HepG2 (cell line): ENCODE measurements around the gene CLK4. TPM values are rescaled to one million over a fixed set of nuclear protein-coding genes. Genes with fewer than 3 reads are reported as not detected.

Source experiments
- ATF2 ChIP-seq: sonication (generic); formaldehyde crosslinking; IDR thresholded peaks from 2 replicates; pipeline ENCODE4 v1.4.0; 2020; ENCODE audit warnings: missing genetic modification reagents
- CSRNP1 ChIP-seq: sonication (generic); formaldehyde crosslinking; IDR thresholded peaks from 2 replicates; pipeline ENCODE4 v1.8.1; 2023; ENCODE audit warnings: mild to moderate bottlenecking, missing genetic modification reagents
- EHMT2 ChIP-seq: fragments of 200-600 bp; sonication (generic); IDR thresholded peaks from 2 replicates; pipeline ENCODE4 v1.7.0; 2017; ENCODE audit warnings: antibody characterized with exemption, low read depth, low read length, borderline replicate concordance
- FOXK1 ChIP-seq: sonication (generic); formaldehyde crosslinking; IDR thresholded peaks from 2 replicates; pipeline ENCODE4 v1.4.0; 2020; ENCODE audit warnings: low read depth, missing genetic modification reagents, borderline replicate concordance
- HNF4G ChIP-seq, 2 experiments: sonication (generic) in 1 of 2; formaldehyde crosslinking in 1 of 2; IDR thresholded peaks; 2 replicates each; pipeline versions ENCODE4 v1.4.0 to v1.6.1; 2011 to 2020; ENCODE audit warnings: borderline replicate concordance in 2 of 2, low read depth in 2 of 2, mild to moderate bottlenecking in 2 of 2, low read length in 1 of 2, missing genetic modification reagents in 1 of 2, moderate library complexity in 1 of 2
- HOXA7 ChIP-seq: sonication (generic); formaldehyde crosslinking; IDR thresholded peaks from 2 replicates; pipeline ENCODE4 v1.8.1; 2022; ENCODE audit warnings: mild to moderate bottlenecking, missing genetic modification reagents, moderate library complexity
- MXD3 ChIP-seq: IDR thresholded peaks from 2 replicates; pipeline ENCODE4 v1.6.1; 2016; ENCODE audit warnings: mild to moderate bottlenecking, missing biosample characterization, missing genetic modification reagents
- NAIF1 ChIP-seq: sonication (generic); formaldehyde crosslinking; IDR thresholded peaks from 2 replicates; pipeline ENCODE4 v1.5.0; 2020; ENCODE audit warnings: mild to moderate bottlenecking, missing genetic modification reagents, borderline replicate concordance
- NFE2 ChIP-seq: sonication (generic); formaldehyde crosslinking; IDR thresholded peaks from 2 replicates; pipeline ENCODE4 v1.4.0; 2020; ENCODE audit warnings: missing genetic modification reagents
- PHF5A ChIP-seq: IDR thresholded peaks from one replicate; pipeline ENCODE4 v1.6.1; 2018; ENCODE audit warnings: low read depth, missing genetic modification reagents; ENCODE audit not compliant: unreplicated experiment
- RBM22 ChIP-seq: fragments of 200-400 bp; formaldehyde crosslinking; optimal IDR thresholded peaks from 2 replicates; pipeline ENCODE3; 2017; ENCODE audit warnings: mild to moderate bottlenecking, low read length, moderate library complexity
- RXRA ChIP-seq: sonication (generic); formaldehyde crosslinking; IDR thresholded peaks from 2 replicates; pipeline ENCODE4 v1.5.1; 2020; ENCODE audit warnings: missing genetic modification reagents
- TEAD2 ChIP-seq: sonication (generic); formaldehyde crosslinking; IDR thresholded peaks from 2 replicates; pipeline ENCODE4 v1.9.0; 2021; ENCODE audit warnings: missing genetic modification reagents
- ZFP36L1 ChIP-seq: sonication (generic); formaldehyde crosslinking; IDR thresholded peaks from 2 replicates; pipeline ENCODE4 v1.8.0; 2022; ENCODE audit warnings: mild to moderate bottlenecking, missing genetic modification reagents, moderate library complexity
- ZNF121 ChIP-seq: sonication (generic); formaldehyde crosslinking; IDR thresholded peaks from 2 replicates; pipeline ENCODE4 v1.5.0; 2020; ENCODE audit warnings: mild to moderate bottlenecking, missing genetic modification reagents
- ZNF20 ChIP-seq: sonication (generic); formaldehyde crosslinking; IDR thresholded peaks from 2 replicates; pipeline ENCODE4 v1.4.0; 2020; ENCODE audit warnings: mild to moderate bottlenecking, moderate library complexity, missing genetic modification reagents
- ZNF354B ChIP-seq: sonication (generic); formaldehyde crosslinking; IDR thresholded peaks from 2 replicates; pipeline ENCODE4 v1.8.0; 2022; ENCODE audit warnings: mild to moderate bottlenecking, missing genetic modification reagents
- ZNF574 ChIP-seq: sonication (generic); formaldehyde crosslinking; IDR thresholded peaks from 2 replicates; pipeline ENCODE4 v1.4.0; 2020; ENCODE audit warnings: missing genetic modification reagents
- ZNF614 ChIP-seq: IDR thresholded peaks from 2 replicates; pipeline ENCODE4 v1.6.1; 2018; ENCODE audit warnings: missing biosample characterization, missing genetic modification reagents, inconsistent platforms, borderline replicate concordance
- ZNF749 ChIP-seq: sonication (generic); formaldehyde crosslinking; IDR thresholded peaks from 2 replicates; pipeline ENCODE4 v1.8.0; 2022; ENCODE audit warnings: mild to moderate bottlenecking, missing genetic modification reagents, moderate library complexity, borderline replicate concordance
- ZNF883 ChIP-seq: sonication (generic); formaldehyde crosslinking; IDR thresholded peaks from 2 replicates; pipeline ENCODE4 v1.5.1; 2020; ENCODE audit warnings: mild to moderate bottlenecking, missing genetic modification reagents; ENCODE audit errors: not compliant biosample characterization
- ZSCAN30 ChIP-seq: sonication (generic); formaldehyde crosslinking; IDR thresholded peaks from 2 replicates; pipeline ENCODE4 v1.5.0; 2020; ENCODE audit warnings: mild to moderate bottlenecking, missing genetic modification reagents
- polyA plus RNA-seq, 8 experiments: library from polyadenylated mRNA; depleted of rRNA in 3 of 8; stranded (reverse) in 7 of 8; unstranded in 1 of 8; fragments of >200 nt; fragmentation: Illumina TruSeq in 4 of 8; extraction: Trizol in 4 of 8; gene quantifications; 2 replicates each; pipeline versions ENCODE4 v1.2.1 to v1.2.3, GENCODE V29; 2011 to 2016; ENCODE audit warnings: low read depth in 4 of 8, missing spikeins in 1 of 8, mixed read lengths in 1 of 8; ENCODE audit not compliant: insufficient read depth in 1 of 8
- total RNA-seq, 5 experiments: library from RNA; depleted of rRNA; stranded (reverse); fragments of >200 nt; fragmentation: Illumina TruSeq; extraction: Trizol; gene quantifications; 2 replicates each; pipeline ENCODE4 v1.2.3, GENCODE V29; 2016; ENCODE audit warnings: low read depth in 1 of 5

Gene CLK4
- total and polyA plus RNA-seq, 2 of the 13 experiments (the other 11 are each of a cell fraction or from before 2014, with no cell fraction given): 17.7 to 18.4 TPM

GRCh38 chr5:178626484-178627258, at the start of gene CLK4 (continued):
- TF ChIP-seq HNF4G (IDR thresholded peaks at IDR 0.05; ENCODE audit: borderline replicate concordance, low read depth, low read length): no peak
- no peak for TF ChIP-seq HNF4G (CRISPR knock-in tag; IDR thresholded peaks at IDR 0.05; ENCODE audit: borderline replicate concordance, low read depth)
- 0 out of 2 replicates have a peak, but pooled peaks have one; percentile 20 for TF ChIP-seq ZNF354B (CRISPR knock-in tag)
- TF ChIP-seq NAIF1: peak; percentile 73; the same call in 1 of the 2 replicates
- TF ChIP-seq ZFP36L1 (CRISPR knock-in tag): no peak
- no peak for TF ChIP-seq EHMT2
- TF ChIP-seq NFE2 (CRISPR knock-in tag): no peak
- TF ChIP-seq ZNF883: peak; percentile 12
- TF ChIP-seq PHF5A (CRISPR knock-in tag): no peak
- peak; percentile 55; the same call in 1 of the 2 replicates for TF ChIP-seq ZSCAN30 (CRISPR knock-in tag)
- TF ChIP-seq RXRA (CRISPR knock-in tag): 0 out of 2 replicates have a peak, but pooled peaks have one; percentile 31
- TF ChIP-seq ZNF20 (CRISPR knock-in tag): peak; percentile 40; the same call in 1 of the 2 replicates
- TF ChIP-seq ZNF121 (CRISPR knock-in tag): peak; percentile 39; the same call in 1 of the 2 replicates
- TF ChIP-seq ZNF614 (CRISPR knock-in tag): peak; percentile 68; the same call in 1 of the 2 replicates
- peak; percentile 3; the same call in 1 of the 2 replicates for TF ChIP-seq FOXK1 (CRISPR knock-in tag)
- TF ChIP-seq HOXA7 (CRISPR knock-in tag): no peak
- TF ChIP-seq CSRNP1 (CRISPR knock-in tag): peak; percentile 90; the same call in 1 of the 2 replicates
- peak; percentile 55 for TF ChIP-seq ZNF574 (CRISPR knock-in tag)
- no peak; the same call in 1 of the 2 replicates for TF ChIP-seq ATF2 (CRISPR knock-in tag)
- no peak for TF ChIP-seq MXD3 (CRISPR knock-in tag)
- no peak for TF ChIP-seq RBM22
- no peak for TF ChIP-seq ZNF749 (CRISPR knock-in tag)
- 0 out of 2 replicates have a peak, but pooled peaks have one; percentile 28 for TF ChIP-seq TEAD2
